Neural cell (in vitro differentiated cells): ENCODE data around the gene SEMA6A. TPM values are rescaled to one million over a fixed set of nuclear protein-coding genes. Genes with fewer than 3 reads are reported as not detected.
A peak's percentile ranks its signal among the peaks of the same experiment; 100 is the strongest.

Experiments
- H2AFZ ChIP-seq: fragments of 200-600, 300-800 bp; sonication (generic), shearing (Covaris generic); 2 replicates; pipeline ENCODE4 v1.6.0; 2014; ENCODE audit warnings: low read depth, mild to moderate bottlenecking, antibody characterized with exemption, low read length, moderate library complexity
- H3F3A ChIP-seq: fragments of 200-600 bp; shearing (Covaris generic); 2 replicates; pipeline ENCODE4 v1.6.1; 2016; ENCODE audit warnings: mild to moderate bottlenecking, moderate library complexity, mixed read lengths, antibody characterized with exemption, low read length; ENCODE audit not compliant: insufficient read depth, poor library complexity, severe bottlenecking
- H3K27ac ChIP-seq: fragments of 200-600, 300-800 bp; sonication (generic), shearing (Covaris generic); 2 replicates; pipeline ENCODE4 v1.5.1; 2014; ENCODE audit warnings: mild to moderate bottlenecking, low read length, moderate library complexity
- H3K27me3 ChIP-seq: fragments of 300-800, 200-600 bp; sonication (generic), shearing (Covaris generic); 2 replicates; pipeline ENCODE4 v1.6.0; 2014; ENCODE audit warnings: mild to moderate bottlenecking, low read depth, low read length, moderate library complexity; ENCODE audit not compliant: insufficient read depth
- H3K36me3 ChIP-seq: fragments of 300-800, 200-600 bp; sonication (generic), shearing (Covaris generic); 2 replicates; pipeline ENCODE4 v1.5.1; 2014; ENCODE audit warnings: mild to moderate bottlenecking, antibody characterized with exemption, low read length, moderate library complexity; ENCODE audit not compliant: insufficient read depth
- H3K4me2 ChIP-seq: fragments of 300-800, 200-600 bp; sonication (generic), shearing (Covaris generic); 2 replicates; pipeline ENCODE4 v1.6.0; 2014; ENCODE audit warnings: mild to moderate bottlenecking, low read length
- H3K4me3 ChIP-seq: fragments of 300-800, 200-600 bp; sonication (generic), shearing (Covaris generic); 2 replicates; pipeline ENCODE4 v1.5.1; 2014; ENCODE audit warnings: mild to moderate bottlenecking, low read length, moderate library complexity
- H3K79me2 ChIP-seq: fragments of 200-600 bp; shearing (Covaris generic); replicated peaks from 2 replicates; pipeline ENCODE4 v1.6.0; 2014; ENCODE audit warnings: mild to moderate bottlenecking, low read length, moderate library complexity; ENCODE audit not compliant: insufficient read depth
- H3K9ac ChIP-seq: fragments of 300-800, 200-600 bp; sonication (generic), shearing (Covaris generic); 2 replicates; pipeline ENCODE4 v1.6.1; 2016; ENCODE audit warnings: mild to moderate bottlenecking, low read length, mixed read lengths
- H3K9me2 ChIP-seq: fragments of 200-600 bp; shearing (Covaris generic); 2 replicates; pipeline ENCODE4 v1.6.1; 2016; ENCODE audit warnings: mild to moderate bottlenecking, low read length, mixed read lengths; ENCODE audit not compliant: insufficient read depth
- H3K9me3 ChIP-seq: fragments of 200-600, 300-800 bp; sonication (generic), shearing (Covaris generic); 2 replicates; pipeline ENCODE4 v1.6.1; 2016; ENCODE audit warnings: mild to moderate bottlenecking, mixed run types, low read length, moderate library complexity, mixed read lengths
- H4K20me1 ChIP-seq: fragments of 200-600 bp; shearing (Covaris generic); 2 replicates; pipeline ENCODE4 v1.6.1; 2016; ENCODE audit warnings: mild to moderate bottlenecking, mixed run types; ENCODE audit not compliant: insufficient read depth
- CTCF ChIP-seq: fragments of 450-650 bp; IDR thresholded peaks from 2 replicates; pipeline ENCODE4 v1.5.1; 2014; ENCODE audit warnings: antibody characterized with exemption, mild to moderate bottlenecking, moderate library complexity; ENCODE audit not compliant: poor library complexity, severe bottlenecking
- EP300 ChIP-seq: fragments of 450-650 bp; conservative IDR thresholded peaks from 2 replicates; pipeline ENCODE4 v1.6.1; 2014; ENCODE audit warnings: antibody characterized with exemption, mild to moderate bottlenecking, moderate library complexity; ENCODE audit not compliant: poor library complexity, severe bottlenecking
- EZH2 ChIP-seq: fragments of 200-600, 300-800 bp; shearing (Covaris generic), sonication (generic); IDR thresholded peaks from 2 replicates; pipeline ENCODE4 v1.6.1; 2014; ENCODE audit warnings: antibody characterized with exemption, low read length, borderline replicate concordance, mild to moderate bottlenecking; ENCODE audit not compliant: insufficient read depth, poor library complexity, severe bottlenecking
- MXI1 ChIP-seq: fragments of 450-650 bp; conservative IDR thresholded peaks from 2 replicates; pipeline ENCODE4 v1.6.1; 2014; ENCODE audit warnings: antibody characterized with exemption, mild to moderate bottlenecking; ENCODE audit not compliant: poor library complexity, severe bottlenecking
- POLR2AphosphoS5 ChIP-seq: IDR thresholded peaks from 2 replicates; pipeline ENCODE4 v1.6.1; 2012
- RAD21 ChIP-seq: fragments of 450-650 bp; conservative IDR thresholded peaks from 2 replicates; pipeline ENCODE4 v1.6.1; 2014; ENCODE audit warnings: antibody characterized with exemption, mild to moderate bottlenecking, moderate library complexity
- REST ChIP-seq: IDR thresholded peaks from 2 replicates; pipeline ENCODE4 v1.6.1; 2012; ENCODE audit warnings: borderline replicate concordance
- SMC3 ChIP-seq: fragments of 450-650 bp; conservative IDR thresholded peaks from 2 replicates; pipeline ENCODE4 v1.6.1; 2014; ENCODE audit warnings: antibody characterized with exemption, mild to moderate bottlenecking, moderate library complexity; ENCODE audit not compliant: poor library complexity
- TAF1 ChIP-seq: IDR thresholded peaks from 2 replicates; pipeline ENCODE4 v1.6.1; 2012; ENCODE audit warnings: low read depth
- polyA plus RNA-seq: library from polyadenylated mRNA; depleted of rRNA; stranded (reverse); fragments of >200 nt; gene quantifications from 2 replicates; pipeline ENCODE4 v1.2.3, GENCODE V29; 2014

SEMA6A gene
- polyA plus RNA-seq, 1 donor from 2014 or later = 6.5 TPM

GRCh38 chr5:116566251-116566650 is 8.4 kb downstream of the SEMA6A start (continued):
- TF ChIP-seq CTCF = no peak

- H3K79me2 ChIP-seq = peaks cover 76% of the 10 kb centered on the region
- H3F3A ChIP-seq = peaks cover 4% of the 10 kb centered on the region
- H3K27ac ChIP-seq = peak overlapping the region; percentile 35
- H3K9me3 ChIP-seq = no peaks in the 10 kb centered on the region
- peak overlapping the region; percentile 26 for H3K4me2 ChIP-seq
- TF ChIP-seq RAD21 (peak; percentile 13), SMC3 (no peak), POLR2AphosphoS5 (peak; percentile 21), REST (no peak), EP300 (peak; percentile 54), EZH2 (no peak), TAF1 (no peak), MXI1 (no peak), CTCF (no peak)
- H4K20me1 ChIP-seq = no peaks in the 10 kb centered on the region
- no peak overlapping the region for H3K9ac ChIP-seq
- peak overlapping the region; percentile 7 for H3K4me3 ChIP-seq
- no peaks in the 10 kb centered on the region for H3K27me3 ChIP-seq
- no peak overlapping the region for H2AFZ ChIP-seq
- H3K9me2 ChIP-seq = no peaks in the 10 kb centered on the region
- no peaks in the 10 kb centered on the region for H3K36me3 ChIP-seq
These were observed 9.7 kb downstream of the SEMA6A start for GRCh38 chr5:116564756-116565490.
